Esophagus (tissue), 2 donors: ENCODE results near the gene INVS. TPM values are rescaled to one million over a fixed set of nuclear protein-coding genes. Genes with fewer than 3 reads are reported as not detected.

ENCODE experiments used
- H3K27ac ChIP-seq, 2 donors: one replicate each; pipeline ENCODE4 v1.5.1; 2013; ENCODE audit warnings: low read depth in 2 of 2, mild to moderate bottlenecking in 2 of 2, inconsistent platforms in 1 of 2, low read length in 1 of 2, moderate library complexity in 1 of 2
- H3K27me3 ChIP-seq, 2 donors: one replicate each; pipeline ENCODE4 v1.6.1; 2013; ENCODE audit warnings: low read length in 2 of 2, control low read depth in 1 of 2, mild to moderate bottlenecking in 1 of 2; ENCODE audit not compliant: insufficient read depth in 2 of 2, control insufficient read depth in 1 of 2
- H3K36me3 ChIP-seq, 2 donors: one replicate each; pipeline ENCODE4 v1.6.1; 2013; ENCODE audit warnings: low read length in 1 of 2; ENCODE audit not compliant: control insufficient read depth in 2 of 2, insufficient read depth in 2 of 2
- H3K4me1 ChIP-seq, 2 donors: one replicate each; pipeline ENCODE4 v1.6.1; 2013; ENCODE audit warnings: low read length in 1 of 2; ENCODE audit not compliant: control insufficient read depth in 2 of 2, insufficient read depth in 2 of 2
- H3K4me3 ChIP-seq, 2 donors: one replicate each; pipeline ENCODE4 v1.5.1; 2013; ENCODE audit warnings: low read length in 2 of 2, mild to moderate bottlenecking in 2 of 2, low read depth in 1 of 2, moderate library complexity in 1 of 2
- H3K9me3 ChIP-seq, 2 donors: one replicate each; pipeline ENCODE4 v1.6.1; 2013; ENCODE audit warnings: mild to moderate bottlenecking in 2 of 2, low read depth in 1 of 2, low read length in 1 of 2, moderate library complexity in 1 of 2; ENCODE audit not compliant: control insufficient read depth in 2 of 2, insufficient read depth in 1 of 2
- WGBS, 2 donors: extraction: QIAGEN DNeasy Blood & Tissue Kit; methylation state at CpG; one replicate each; pipeline ENCODE4 v1.1.7; 2013; 5-methylcytosine and 5-hydroxymethylcytosine counted together
- polyA plus RNA-seq, 2 donors: library from polyadenylated mRNA; stranded (reverse); fragments of 200-250 nt; gene quantifications; one replicate each; pipeline ENCODE4 v1.2.3, GENCODE V29; 2013
- donor health status: healthy with polysubstance abuse.
- donor health status: Bipolar disorder and iron deficiency.

The INVS gene
- polyA plus RNA-seq, 2 donors = 3.2 to 3.3 TPM

DNA sequence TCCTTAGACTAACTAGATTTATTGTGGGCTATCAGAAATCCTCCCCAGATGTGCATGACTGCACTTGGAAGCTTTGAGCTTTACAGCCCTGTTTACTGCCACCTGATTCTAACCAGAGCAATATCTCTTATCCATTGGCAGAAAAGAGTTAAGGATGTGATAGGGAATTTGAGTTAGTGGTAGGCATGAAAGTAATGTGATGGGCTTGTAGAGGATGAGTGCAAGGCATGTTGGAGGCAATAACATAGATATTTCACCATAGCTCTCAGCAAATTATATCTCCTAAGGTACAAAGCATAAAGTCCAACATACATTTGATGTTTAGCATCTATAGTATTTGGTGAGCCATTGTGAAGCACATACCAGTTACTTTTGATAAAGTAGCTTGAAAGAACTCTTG, 103.8 kb downstream of the INVS start:
- Histone ChIP-seq H3K4me3 (no peak overlapping the region), H3K27ac (no peak overlapping the region), H3K36me3 (no peaks in the 10 kb centered on the region), H3K4me1 (no peaks in the 10 kb centered on the region), H3K27me3 (no peaks in the 10 kb centered on the region), H3K9me3 (no peaks in the 10 kb centered on the region)

DNA sequence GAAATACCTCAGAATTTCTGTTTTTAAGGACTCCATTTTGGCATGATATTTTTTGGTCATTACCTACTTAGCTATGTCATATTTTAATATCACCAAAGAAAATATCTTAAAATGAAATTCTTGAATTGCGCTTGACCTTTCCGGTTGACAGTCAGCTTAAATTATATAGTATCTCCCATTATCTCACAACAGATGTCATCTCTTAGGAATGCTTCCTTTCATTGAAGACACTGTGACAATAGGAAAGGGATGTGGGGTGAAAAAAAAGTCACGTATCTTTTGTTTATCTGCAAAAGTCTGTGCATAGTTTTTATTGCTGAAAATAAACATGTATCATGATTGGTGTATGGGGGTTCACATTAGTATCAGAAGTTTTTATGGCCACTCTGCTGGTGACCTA, 105.8 kb downstream of the INVS start:
- no peaks in the 10 kb centered on the region for H3K27me3 ChIP-seq
- H3K36me3 ChIP-seq = no peaks in the 10 kb centered on the region
- no peaks in the 10 kb centered on the region for H3K4me1 ChIP-seq
- H3K9me3 ChIP-seq = no peaks in the 10 kb centered on the region
- H3K27ac ChIP-seq = no peak overlapping the region
- no peak overlapping the region for H3K4me3 ChIP-seq
- 80 to 86% methylated on average over 3 of the region's 3 CpGs for WGBS, 2 donors

DNA sequence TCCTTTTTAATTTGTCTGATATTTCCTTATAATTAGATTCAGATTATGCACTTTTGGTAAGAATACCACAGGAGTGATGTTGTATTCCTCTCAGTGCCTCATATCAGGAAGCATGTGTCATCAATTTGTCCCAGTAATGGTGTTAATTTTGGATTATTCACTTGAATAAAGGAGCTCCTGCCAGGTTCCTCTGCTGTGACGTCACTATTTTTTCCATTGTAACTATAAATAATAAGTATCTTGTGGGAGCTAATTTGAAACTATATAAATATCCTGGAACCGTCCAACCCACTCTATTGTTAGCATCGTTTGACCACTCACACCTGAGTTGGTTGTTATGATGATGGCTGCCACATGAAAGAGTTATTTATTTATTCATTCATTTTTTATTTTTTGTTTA, 107.9 kb downstream of the INVS start:
- Histone ChIP-seq H3K4me3 (no peak overlapping the region), H3K36me3 (no peaks in the 10 kb centered on the region)
- WGBS, 2 donors = 57 to 61% methylated on average over 3 of the region's 3 CpGs

DNA sequence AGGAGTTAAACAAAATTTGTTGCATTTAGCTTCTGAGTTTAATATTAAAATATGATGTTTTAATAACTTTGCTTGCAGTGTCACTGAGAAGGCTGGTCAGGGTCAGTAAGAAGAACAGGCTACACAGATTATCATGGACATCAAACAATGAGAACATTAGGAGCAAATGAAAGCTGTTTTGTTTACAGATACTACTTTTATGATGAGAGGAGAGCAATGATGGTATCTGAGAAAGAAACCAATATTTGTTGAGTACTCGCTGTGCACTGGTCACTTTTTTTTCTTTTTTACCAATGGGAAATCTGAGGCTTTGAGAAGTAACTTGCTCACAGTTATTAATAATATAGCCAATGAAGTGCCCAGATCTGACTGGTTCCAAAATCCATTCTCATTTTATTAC, 109.6 kb downstream of the INVS start:
- Histone ChIP-seq H3K36me3 (no peaks in the 10 kb centered on the region), H3K27ac (no peak overlapping the region), H3K4me1 (no peaks in the 10 kb centered on the region), H3K27me3 (no peaks in the 10 kb centered on the region), H3K4me3 (no peak overlapping the region), H3K9me3 (no peaks in the 10 kb centered on the region)
- 97 to 98% methylated on average over 1 of the region's 1 CpG for WGBS, 2 donors

More for the DNA sequence above, 107.9 kb downstream of the INVS start:
- Histone ChIP-seq H3K27me3 (no peaks in the 10 kb centered on the region), H3K4me1 (no peaks in the 10 kb centered on the region), H3K9me3 (no peaks in the 10 kb centered on the region), H3K27ac (no peak overlapping the region)

DNA sequence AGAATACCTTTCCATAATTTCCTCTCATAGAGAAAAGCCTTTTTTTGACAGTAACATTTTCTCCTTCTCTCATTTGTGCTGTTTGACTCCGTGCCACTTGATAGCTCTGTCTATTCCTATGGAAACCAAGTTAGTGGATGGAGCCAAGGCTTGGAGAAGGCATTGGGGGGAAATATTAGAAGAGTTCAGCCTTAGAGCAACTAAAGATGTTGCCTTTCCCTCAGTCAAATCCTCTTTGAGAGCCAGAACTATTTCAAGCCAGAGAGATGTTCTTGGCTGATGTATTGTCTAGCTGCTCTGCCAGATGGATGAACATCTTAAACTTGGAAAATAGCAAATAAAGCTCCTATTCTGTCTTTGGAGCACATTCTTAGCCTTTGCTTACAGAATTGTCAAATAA, 112.4 kb downstream of the INVS start:
- WGBS, 2 donors = 77 to 80% methylated on average over 1 of the region's 1 CpG
- Histone ChIP-seq H3K36me3 (no peaks in the 10 kb centered on the region), H3K4me1 (no peaks in the 10 kb centered on the region), H3K27me3 (no peaks in the 10 kb centered on the region), H3K9me3 (no peaks in the 10 kb centered on the region), H3K27ac (no peak overlapping the region), H3K4me3 (no peak overlapping the region)

DNA sequence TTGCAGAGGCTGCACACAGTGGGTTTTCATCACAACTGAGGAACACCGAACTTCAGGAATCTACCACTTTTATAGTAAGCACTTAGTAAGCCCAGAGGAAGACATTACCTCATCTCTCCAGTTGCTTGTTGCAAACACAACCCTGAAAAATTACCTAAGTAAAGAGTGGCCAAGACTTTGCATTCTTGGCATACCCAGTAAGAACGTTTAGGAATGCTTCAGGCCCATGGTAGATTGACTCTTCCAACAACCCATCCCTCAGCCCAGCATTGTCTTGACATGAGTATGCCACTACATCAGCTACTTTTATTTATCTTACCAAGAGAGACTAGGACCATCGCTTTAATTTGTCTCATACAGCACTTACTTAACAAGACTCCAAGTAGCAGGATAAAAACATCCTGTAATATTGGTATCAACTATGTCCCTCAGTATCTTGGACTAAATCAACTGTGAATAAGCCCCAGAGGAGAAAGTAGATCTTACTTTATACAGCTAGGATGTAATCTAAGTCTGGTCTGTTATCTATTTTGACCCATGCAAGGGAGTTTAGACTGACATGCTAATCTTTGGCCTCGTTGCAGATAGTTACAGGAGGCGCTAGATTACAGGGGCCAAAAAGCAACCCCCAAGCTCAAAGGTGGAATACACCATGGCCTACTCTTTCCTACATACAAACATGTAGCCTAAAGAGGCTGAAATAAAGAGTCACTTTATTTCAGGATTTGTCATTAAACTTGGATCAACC, 114.9 kb downstream of the INVS start:
- no peaks in the 10 kb centered on the region for H3K4me1 ChIP-seq
- 78 to 80% methylated on average over 5 of the region's 5 CpGs for WGBS, 2 donors
- H3K27me3 ChIP-seq = no peaks in the 10 kb centered on the region
- no peak overlapping the region for H3K4me3 ChIP-seq
- H3K27ac ChIP-seq = no peak overlapping the region
- no peaks in the 10 kb centered on the region for H3K36me3 ChIP-seq
- H3K9me3 ChIP-seq = no peaks in the 10 kb centered on the region

DNA sequence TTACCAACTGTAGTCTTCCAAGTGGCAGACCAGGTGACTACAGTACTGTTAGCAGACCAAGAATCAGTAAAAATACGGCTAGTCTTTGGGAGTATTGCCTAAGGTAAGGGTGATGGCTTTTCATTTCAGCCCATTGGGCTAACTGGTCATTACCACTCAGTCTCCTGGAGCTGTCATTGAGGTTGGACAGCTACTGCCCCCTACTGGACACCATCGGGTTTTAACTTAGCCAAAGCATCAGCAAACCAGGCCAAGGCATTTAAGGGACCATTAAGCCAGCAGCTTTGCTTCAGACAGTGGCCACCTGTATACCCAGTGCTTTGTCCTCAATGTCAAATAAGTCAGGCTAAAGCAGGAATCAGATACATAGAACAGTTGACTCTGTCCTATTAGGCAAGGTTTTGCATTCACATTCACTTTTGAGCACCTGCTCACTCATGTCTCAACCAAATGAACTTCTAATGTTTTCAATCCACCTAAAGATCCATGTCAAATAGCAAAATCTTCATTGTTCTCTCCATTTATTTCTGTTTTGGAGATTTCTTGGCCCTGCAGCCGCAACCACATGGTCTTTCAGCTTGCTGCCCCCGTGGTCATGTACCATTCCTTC, 117.2 kb downstream of the INVS start:
- Histone ChIP-seq H3K36me3 (no peaks in the 10 kb centered on the region), H3K4me1 (no peaks in the 10 kb centered on the region), H3K9me3 (no peaks in the 10 kb centered on the region), H3K27me3 (no peaks in the 10 kb centered on the region), H3K4me3 (no peak overlapping the region), H3K27ac (no peak overlapping the region)
- WGBS, 2 donors = 72 to 75% methylated on average over 4 of the region's 4 CpGs

DNA sequence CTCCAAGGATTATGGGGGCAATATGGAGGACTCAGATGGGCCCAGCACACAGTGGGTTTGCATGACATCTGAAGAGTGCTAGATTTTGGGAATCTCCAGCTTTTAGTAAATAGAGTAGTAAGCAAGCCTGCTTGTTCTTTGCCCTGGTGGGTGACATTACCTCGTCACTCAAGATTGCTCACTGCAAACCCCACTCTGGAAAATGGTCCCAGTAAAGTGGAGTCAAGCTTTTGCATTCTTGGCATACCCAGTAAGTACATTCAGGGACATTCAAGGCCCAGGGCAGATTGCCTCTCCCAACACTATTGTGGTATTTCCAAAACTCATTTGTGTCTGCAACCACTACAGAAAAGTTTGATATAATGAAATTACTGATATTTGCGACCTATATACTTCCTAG, 118.5 kb downstream of the INVS start:
- Histone ChIP-seq H3K27me3 (no peaks in the 10 kb centered on the region), H3K36me3 (no peaks in the 10 kb centered on the region), H3K4me1 (no peaks in the 10 kb centered on the region), H3K9me3 (no peaks in the 10 kb centered on the region), H3K27ac (no peak overlapping the region), H3K4me3 (no peak overlapping the region)
- WGBS, 2 donors = 96 to 98% methylated on average over 2 of the region's 2 CpGs

DNA sequence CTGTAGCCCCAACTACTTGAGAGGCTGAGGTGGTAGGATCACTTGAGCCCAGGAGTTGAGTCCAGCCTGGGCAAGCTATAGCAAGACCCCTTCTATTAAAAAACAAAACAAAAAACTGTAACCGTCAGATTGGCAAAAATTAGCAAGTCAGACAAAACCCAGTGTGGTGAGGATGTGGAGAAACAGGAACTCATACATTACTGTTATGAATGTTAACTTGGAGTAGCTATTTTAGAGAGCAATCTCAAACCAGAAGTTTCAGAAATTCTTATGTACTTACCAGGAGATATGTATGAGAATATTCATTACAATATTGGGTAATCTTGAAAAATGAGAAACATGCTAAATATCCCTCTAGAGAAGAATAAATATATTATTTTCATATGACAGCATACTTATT, 120.3 kb downstream of the INVS start:
- Histone ChIP-seq H3K27me3 (no peaks in the 10 kb centered on the region), H3K27ac (no peak overlapping the region), H3K4me3 (no peak overlapping the region), H3K4me1 (no peaks in the 10 kb centered on the region), H3K36me3 (no peaks in the 10 kb centered on the region), H3K9me3 (no peaks in the 10 kb centered on the region)
- 68 to 79% methylated on average over 1 of the region's 1 CpG for WGBS, 2 donors

DNA sequence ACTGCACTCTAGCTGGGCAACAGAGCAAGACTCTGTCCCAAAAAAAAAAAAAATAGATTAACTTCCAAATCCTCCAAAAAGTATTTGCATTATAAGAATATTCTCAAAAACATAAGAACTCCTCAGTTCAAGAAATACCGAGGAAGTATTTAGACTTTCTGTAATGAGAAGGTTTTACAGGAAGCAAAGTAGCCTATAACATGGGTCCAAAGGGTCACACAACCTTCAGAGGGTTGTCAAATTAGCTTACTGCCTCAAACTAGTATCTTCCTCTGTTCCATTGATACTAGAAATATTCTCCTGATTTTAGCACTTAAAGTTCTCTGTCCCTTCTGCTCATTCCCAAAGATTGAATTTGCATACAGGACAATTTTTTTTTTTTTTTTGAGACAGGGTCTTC, 121.9 kb downstream of the INVS start:
- WGBS, 2 donors = 84% methylated on average over 1 of the region's 1 CpG
- H3K27ac ChIP-seq = no peak overlapping the region
- H3K27me3 ChIP-seq = no peaks in the 10 kb centered on the region
- no peak overlapping the region for H3K4me3 ChIP-seq
- no peaks in the 10 kb centered on the region for H3K36me3 ChIP-seq
- no peaks in the 10 kb centered on the region for H3K9me3 ChIP-seq
- H3K4me1 ChIP-seq = no peaks in the 10 kb centered on the region
